T-helper 2 cell treated with Interferon-gamma antibody and Interleukin-4, amounts not matched to agents 100 ng/mL and 5 ng/mL, for 36 hours (primary cell): Measurements from ENCODE around the gene FBXO39. TPM values are rescaled to one million over a fixed set of nuclear protein-coding genes. Genes with fewer than 3 reads are reported as not detected.
"Not testable (repeated sequence)": the region's sequence is repeated elsewhere in the genome, so short reads cannot be mapped to it uniquely, and the experiment has no call there.

Source experiments
- intact Hi-C: fragments of 100-400 bp; cut with micrococcal nuclease; formaldehyde crosslinking; loops from one replicate; pipeline ENCODE4 v1.15.1; 2023
- total RNA-seq: library from RNA; stranded (reverse); gene quantifications from 2 replicates; pipeline ENCODE4 v1.2.3, GENCODE V29; 2022

The FBXO39 gene
- total RNA-seq, 1 donor from 2014 or later, result 1.6 TPM

DNA sequence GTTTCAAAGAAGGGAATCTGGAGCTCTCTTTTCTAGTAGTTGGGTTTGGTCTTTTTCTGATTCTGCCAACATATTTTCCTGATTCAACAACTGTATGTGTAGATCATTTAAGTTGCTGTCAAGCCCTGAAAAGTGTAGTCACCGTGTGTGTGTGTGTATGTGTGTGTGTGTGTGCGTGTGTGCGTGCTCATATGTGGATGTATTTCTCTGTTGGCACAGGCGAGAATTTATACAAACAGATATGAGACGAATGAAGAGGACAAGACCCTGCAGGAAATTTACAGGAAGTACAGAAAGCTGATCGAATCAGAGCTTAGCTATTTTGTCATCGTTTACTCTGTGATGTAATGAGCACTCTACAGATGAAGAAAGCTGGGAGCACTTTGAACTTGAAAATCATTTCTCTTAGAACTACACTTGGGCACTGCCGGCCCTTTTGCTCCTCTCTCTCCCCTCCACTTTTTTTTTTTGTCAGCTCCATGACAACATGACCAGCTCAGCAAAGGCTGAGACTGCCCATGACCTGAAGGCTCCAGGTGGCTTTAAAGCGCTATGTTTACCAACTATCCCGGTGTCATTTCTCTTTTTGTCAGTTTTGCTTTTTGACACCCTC, 11.2 kb downstream of the FBXO39 start:
- intact Hi-C loops, result no loop called here

DNA sequence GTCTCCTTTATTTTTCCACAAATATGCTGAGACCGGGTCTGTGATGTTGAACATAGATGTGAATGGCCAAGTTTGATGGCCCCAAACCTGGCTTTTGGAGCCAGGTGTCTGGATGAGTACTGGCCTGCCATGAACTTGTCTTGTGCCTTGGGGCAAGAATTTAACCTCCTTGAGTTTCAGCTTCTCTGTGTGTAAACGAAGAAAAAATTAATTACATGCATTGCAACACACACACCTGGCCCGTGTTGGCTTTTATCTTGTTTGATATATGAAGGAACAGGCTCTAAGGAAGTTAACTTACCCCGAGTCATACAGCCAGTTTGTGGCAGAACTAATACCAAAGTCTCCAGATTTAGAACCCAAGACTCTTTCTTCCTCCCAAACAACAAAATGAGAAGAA, 13.1 kb downstream of the FBXO39 start:
- intact Hi-C loops, result no loop called here

DNA sequence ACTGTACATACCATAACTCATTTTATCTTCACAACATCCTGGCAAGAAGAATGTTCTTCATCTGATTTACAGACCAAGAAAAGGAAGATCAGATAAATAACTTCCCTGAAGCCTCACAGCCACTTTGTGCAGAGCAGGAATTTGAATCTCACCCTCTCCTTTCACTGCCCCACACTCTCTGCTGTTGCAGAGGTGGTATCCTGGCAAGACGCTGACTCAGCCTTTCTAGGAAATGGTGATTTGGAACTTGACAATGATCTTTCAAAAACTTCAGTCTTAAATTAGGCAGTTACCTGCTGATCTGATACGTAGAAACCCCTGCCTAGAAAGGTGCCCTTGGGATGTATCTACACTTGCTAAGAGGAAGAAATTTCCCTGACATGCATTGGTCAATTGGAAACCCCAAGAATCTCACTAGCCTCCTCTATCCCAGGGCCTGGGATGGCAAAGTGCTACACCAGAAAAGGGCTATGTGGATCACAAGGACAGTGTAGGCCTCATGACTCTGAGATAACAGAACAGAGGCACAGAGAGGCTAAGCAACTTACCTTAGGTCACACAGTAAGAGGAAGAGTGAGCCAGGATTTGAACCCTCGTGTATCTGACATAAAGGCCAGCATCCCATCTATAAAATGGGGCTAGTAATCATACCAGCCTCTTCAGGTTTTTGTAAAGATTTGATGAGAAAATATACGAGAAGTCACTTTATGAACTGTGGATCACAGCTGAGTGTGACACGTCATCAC, 17.9 kb downstream of the FBXO39 start:
- intact Hi-C loops, result no loop called here

DNA sequence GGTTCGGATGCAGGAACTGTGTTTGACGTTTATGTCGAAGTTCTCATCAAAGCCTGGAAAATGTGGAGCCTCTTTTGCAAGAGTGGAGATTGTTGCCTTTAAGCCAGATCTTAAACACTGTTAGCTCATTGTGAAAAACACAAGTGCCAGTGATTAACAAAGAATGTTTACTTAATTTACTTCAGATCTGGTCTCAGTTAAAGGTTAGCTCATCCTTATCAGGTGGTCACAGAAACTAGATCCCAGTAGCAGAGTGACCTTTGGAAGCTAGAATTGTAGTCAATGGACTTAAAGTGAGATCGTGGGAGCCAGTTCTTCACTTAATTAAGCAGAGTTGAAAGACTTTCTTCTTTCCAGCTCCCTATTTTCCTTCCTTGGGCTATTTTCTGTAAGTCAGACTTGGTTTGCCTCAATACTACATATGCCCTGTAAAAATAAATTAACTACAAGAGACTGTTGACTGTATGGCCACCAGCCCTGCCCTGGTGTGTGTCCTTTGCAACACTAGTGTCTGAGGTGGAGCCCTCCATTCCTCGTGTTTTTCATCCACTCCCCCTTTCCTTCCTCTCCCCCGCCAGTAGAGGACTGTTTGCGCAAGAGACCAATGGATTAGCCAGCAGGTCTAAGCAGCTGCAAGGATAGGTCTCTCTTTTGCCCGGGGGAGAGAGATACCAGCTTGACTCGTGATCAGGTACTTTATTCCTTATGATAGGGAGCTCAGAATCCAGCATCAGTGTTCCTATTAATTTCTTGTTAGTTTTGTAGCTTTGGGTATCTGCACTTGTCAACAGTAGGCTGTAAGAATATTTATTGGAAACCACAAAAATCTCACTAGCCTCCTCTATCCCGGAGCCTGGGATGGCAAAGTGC, 20.2 kb downstream of the FBXO39 start:
- intact Hi-C loops, result no loop called here

DNA sequence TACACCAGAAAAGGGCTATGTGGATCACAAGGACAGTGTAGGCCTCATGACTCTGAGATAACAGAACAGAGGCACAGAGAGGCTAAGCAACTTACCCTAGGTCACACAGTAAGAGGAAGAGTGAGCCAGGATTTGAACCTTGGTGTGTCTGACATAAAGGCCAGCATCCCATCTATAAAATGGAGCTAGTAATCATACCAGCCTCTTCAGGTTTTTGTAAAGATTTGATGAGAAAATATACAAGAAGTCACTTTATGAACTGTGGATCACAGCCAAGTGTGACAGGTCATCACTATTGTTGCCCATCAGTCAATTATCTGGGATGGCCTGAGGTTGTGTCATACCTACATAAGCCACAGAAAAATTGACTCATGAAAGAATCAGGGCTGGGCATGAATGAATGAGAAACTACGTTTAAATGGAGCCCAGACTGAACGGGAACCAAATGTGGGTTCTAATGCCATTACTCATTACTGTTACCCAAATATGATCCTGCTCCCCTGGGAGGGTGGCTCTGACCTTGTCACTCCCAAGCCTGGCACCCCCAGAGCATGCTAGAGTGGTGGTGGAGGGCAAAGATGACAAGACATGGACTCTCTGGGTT, 21.0 kb downstream of the FBXO39 start:
- intact Hi-C loops, result no loop called here

DNA sequence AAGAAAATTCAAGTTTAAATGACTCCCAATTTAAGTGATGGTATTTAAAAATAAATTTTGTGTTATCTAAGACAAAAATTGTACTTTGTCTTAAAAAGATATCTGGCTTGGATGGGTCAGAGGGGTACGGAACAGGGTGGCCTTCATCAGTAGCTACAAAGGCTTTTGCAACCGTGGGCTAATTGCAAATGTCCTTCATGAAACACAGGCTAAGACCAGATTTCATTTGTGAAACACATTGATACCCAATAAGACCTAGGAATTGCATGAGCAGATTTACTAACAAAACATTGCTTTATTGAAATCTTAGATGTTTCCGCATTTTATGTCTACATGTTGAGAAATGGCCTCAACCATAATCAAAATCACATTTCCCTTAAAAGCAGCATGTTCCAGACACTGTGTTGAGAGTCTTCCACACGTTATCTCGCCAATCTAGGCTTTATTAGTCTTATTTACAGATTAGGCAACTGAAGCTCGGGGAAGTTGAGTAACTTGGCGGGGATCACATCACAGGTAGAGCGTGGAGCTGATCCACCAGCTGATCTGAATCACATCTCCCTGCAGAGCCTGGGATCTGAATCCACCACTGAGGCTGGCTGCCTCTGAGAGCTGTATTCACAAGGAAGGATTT, 21.8 kb downstream of the FBXO39 start:
- intact Hi-C loops, result no loop called here

DNA sequence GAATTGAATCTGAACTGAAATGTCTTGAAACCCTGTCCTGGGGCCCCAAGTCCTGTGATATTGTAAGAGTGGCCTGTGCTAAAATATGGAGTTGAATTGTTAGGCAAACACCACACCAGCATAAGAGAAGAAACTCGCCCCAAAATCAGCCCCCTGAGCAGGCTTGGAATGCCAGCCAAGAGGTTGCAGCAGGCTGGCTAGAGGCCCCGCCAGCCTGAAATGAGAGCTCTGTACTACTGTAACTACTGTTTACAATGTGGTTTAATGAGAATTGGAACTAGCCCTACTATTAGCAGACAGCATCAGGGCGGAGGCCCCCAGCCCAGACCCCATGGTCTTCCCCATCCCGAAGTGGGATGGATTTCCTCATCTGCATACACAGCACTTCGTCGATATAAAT, 23.7 kb downstream of the FBXO39 start:
- intact Hi-C loops, result no loop called here

DNA sequence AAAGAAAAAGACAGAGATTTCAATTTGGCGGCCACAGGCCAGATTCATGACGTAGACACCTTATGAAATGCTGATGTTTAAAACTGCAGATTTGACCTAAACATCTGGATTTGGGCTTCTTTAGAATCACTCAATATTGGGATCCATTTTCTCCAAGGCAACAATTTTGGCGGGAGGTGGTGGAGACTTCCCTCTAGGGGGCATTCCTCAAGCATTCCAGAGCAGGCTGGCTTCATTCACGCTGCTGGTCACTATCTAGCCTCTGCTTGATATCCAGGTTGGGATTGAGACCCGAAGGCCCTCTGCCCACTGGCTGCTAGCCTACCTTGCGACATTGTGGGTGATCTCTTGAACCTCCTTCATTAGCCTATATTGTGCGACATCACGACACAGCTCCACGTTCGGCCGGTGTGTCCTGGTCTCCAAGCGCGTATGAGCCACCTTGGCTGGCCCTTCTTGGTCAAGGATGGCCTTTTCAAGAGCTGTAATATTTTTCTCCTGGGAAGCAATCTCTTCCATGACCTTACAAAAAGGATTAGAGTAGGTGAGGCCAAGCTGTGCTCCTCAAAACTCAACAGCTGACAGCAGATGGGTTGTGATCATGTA, 24.5 kb downstream of the FBXO39 start:
- intact Hi-C loops, result no loop called here

DNA sequence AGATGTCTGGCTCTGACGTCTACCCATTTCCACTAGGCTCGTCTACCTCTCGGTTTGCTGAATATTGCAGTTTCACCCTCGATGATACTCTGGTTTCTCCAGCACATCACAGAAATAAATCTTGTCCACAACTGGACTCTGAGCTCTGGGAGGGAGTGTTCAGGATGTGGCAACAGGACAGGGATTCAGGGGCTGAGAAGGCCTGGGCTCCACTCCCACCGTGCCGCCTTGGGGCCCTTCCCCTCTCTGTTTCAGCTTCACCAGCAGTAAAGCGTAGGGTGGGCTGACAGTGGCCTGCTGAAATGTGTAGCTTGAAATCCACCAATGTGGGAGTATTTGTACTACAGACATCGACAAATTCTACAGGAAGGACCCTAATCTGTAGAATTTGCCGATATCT, 35.5 kb downstream of the FBXO39 start:
- intact Hi-C loops, result no loop called here

DNA sequence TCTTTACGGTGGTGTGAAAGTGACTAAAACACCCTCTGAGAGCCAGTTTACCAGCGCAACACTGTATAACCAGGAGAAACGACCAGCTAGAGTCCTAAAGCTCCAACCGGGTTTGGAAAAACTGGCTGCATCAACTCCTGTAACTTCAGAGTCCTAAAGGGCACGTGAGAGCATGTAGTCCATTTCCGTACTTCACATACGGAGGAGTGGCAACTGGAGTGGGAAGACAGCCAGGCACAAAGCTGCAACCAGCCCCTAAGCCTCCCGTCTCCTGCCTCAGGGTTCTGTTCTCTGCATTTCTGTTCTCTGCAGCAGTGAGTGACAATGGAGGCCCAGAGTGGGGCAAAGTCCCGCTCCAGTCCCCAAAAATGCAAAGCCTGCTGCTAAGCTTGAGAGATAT, 36.3 kb downstream of the FBXO39 start:
- intact Hi-C loops, result no loop called here

DNA sequence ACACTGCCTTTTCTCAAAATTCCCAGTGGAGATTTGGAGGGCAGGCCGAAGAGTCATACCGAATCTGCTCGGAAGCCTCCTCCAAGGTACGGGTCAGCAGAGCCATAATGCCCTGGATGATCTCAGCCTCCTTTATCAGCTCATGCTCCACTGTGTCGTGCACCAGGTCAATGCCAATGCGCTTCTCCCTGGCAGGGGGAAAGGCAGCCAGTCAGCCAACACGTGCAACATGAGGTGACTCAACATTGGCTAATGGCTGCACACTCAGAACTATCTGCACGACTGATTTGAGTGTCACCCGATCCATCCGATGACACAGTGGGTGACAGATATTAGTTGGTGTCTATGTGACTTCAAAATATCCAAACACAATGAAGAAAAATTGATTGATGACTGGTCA, 39.8 kb downstream of the FBXO39 start:
- intact Hi-C loops, result no loop called here

DNA sequence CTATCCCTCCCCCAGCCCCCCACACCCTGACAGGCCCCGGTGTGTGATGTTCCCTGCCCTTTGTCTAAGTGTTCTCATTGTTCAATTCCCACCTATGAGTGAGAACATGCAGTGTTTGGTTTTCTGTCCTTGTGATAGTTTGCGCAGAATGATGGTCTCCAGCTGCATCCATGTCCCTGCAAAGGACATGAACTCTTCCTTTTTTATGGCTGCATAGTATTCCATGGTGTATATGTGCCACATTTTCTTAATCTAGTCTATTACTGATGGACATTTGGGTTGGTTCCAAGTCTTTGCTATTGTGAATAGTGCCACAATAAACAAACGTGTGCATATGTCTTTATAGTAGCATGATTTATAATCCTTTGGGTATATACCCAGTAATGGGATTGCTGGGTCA, 40.4 kb downstream of the FBXO39 start:
- intact Hi-C loops, result not testable (repeated sequence)

DNA sequence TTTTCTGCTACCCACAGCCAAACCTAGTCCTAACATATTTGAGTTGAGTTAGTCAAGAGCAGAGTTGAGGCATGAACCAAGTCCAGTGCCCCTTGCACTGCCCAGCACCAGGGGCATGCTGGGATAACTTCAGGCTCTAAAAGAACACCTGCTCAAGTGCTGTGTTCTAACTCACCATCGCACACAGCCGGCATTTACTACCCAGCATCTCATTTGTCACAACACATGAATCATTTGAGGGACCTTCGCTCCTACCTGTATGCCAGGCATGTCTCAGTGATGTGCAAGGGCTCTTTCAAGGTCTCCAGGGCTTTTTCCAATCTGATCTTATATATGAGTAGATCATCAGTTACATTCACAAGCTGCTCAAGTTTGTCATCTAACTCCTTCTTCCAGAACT, 42.9 kb downstream of the FBXO39 start:
- intact Hi-C loops, result no loop called here

DNA sequence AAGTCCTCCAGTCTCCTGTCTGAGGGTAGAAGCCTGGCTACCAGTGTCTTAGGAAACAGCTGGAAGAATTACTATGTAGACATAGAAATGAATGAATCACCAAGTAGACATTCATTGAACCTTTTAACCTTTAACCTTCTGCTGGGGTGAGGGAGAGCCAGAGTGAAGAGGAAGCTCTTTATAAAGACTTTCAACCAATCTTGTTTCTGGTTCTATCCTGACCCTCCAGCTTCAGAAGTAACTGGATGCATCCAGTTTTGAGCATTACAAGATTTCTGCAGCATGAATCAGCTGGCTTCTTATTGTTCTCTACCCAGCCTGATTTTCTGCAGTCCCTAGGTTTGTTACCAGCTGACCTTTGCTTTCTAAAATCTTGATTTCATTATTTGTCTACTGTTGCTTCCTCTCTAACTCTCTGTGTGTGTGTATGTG, 47.0 kb downstream of the FBXO39 start:
- intact Hi-C loops, result no loop called here

DNA sequence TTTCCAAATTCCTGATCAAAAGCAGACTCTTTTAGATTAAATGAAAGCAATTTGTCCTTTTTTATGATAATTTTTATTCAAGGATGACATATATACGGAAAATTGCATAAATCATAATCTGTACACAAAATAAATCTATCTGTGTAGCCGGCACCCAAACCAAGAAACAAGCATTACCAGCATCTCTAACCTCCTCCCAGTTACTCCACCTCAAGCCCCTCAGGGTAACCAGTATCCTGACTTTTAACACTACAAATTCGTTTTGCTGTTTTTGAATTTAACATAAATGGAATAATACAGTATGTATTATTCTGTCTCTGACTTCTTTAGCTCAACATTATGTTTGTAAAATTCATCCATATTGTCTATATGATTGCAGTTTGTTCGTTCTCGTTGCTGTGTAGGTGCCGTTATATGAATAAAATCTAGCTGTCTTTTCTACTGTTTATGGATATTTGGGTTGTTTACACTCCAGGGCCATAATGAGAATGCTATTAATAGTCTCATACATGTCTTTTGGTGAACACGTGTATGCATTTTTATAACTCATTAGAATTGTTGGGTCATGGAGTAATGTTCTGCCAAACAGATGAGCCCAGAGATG, 54.5 kb downstream of the FBXO39 start:
- intact Hi-C loops, result no loop called here

DNA sequence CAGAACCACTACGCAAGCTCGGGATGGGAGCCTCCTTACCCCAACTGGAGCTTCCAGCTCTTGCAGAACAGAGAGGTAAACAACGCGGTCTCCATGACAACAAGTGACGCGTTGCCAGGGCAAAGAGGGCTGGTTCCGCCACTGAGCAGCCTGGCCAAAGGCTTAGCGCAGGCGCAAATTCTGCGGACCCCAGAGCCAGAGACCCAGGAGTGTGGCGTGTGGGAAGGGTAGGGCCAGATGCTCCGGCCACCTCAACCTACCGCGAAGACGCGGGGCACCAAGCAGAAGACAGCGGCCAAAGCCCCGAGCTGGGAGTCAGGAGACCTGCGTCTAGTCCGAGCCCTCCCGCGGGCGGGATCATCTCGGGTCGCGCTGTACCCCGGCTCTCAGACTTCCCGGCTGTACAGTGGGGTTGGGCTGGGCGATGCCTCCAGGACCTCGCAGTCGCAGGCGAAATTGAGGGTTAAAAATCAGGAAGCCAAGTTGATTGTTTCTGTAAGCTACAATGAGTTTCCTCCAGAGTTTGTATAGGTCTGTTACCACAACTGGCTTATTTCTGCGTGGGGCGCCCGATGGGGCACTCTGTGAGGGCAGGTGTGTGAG, 55.7 kb downstream of the FBXO39 start, which contains the start of gene TEKT1:
TEKT1 (minus strand) TSS at position 69 of the 603 bp plus-strand sequence. CDS start 1,353 bp downstream, outside the sequence.
- intact Hi-C loops, result no loop called here
